AG04450 (cell line): Measurements from ENCODE around the gene FRMD4B. TPM values are rescaled to one million over a fixed set of nuclear protein-coding genes. Genes with fewer than 3 reads are reported as not detected.

Experiments
- CTCF ChIA-PET: fragments of 300-600, 350-600 bp; formaldehyde crosslinking; extraction: SDS; loops from one replicate; lab custom pipeline; 2022; ENCODE audit warnings: antibody characterized with exemption, inconsistent platforms; lab: Charles Lee
- POLR2A ChIA-PET: fragments of 350-600 bp; formaldehyde crosslinking; extraction: SDS; loops from one replicate; lab custom pipeline; 2021; ENCODE audit warnings: antibody characterized with exemption, inconsistent platforms; lab: Yijun Ruan, JAX
- DNase-seq: peaks from one replicate; pipeline ENCODE4 v3.0.0-alpha.2; 2011; ENCODE audit warnings: low read depth, low spot score
- H3K27ac ChIP-seq: one replicate; pipeline ENCODE4 v1.5.1; 2012; ENCODE audit warnings: low read depth, low read length, control low read depth
- H3K27me3 ChIP-seq: one replicate; pipeline ENCODE4 v1.6.0; 2012; ENCODE audit warnings: low read length; ENCODE audit not compliant: control insufficient read depth, insufficient read depth
- H3K4me3 ChIP-seq: 2 replicates; pipeline ENCODE4 v1.5.1; 2011; ENCODE audit warnings: mild to moderate bottlenecking, low read depth, low read length, control low read depth
- H3K9me3 ChIP-seq: 2 replicates; pipeline ENCODE4 v1.5.1; 2012; ENCODE audit warnings: low read length; ENCODE audit not compliant: control insufficient read depth, insufficient read depth
- polyA plus RNA-seq: library from polyadenylated mRNA; depleted of rRNA; stranded (reverse); fragments of >200 nt; gene quantifications from 2 replicates; pipeline ENCODE4 v1.2.3, GENCODE V29; 2011
- TF ChIP-seq, protein P1 (sequence below): IDR thresholded peaks from 2 replicates; pipeline ENCODE4 v1.5.1; 2011; ENCODE audit warnings: low read depth, low read length, control low read depth, inconsistent platforms

The FRMD4B gene
- polyA plus RNA-seq, 1 experiment, result 0.09 TPM

DNA sequence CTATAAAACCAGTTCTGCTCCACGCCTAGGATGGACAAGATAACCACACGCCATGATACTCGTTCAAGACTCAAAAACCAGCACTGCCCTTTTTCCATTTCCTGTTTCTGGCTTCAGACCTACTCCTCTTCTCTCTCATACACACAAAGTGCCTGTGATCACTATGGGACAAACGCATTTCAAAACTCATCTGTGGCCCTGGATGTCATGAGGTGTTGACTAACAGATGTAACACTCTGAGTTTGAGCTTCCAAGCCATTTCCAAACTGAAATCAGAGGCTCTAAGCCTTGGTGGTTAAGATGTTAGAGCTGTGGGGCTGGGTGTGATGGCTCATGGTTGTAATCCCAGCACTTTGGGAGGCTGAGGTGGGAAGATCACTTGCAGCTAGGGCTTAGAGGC is 207.8 kb downstream of the FRMD4B start:
- Histone ChIP-seq H3K27me3 (no peaks in the 10 kb centered on the region), H3K4me3 (no peak overlapping the region), H3K27ac (no peak overlapping the region), H3K9me3 (peaks cover 5% of the 10 kb centered on the region; the same call in 1 of the 2 replicates)
- DNase-seq, result no peak
- CTCF ChIA-PET, result interaction anchor here (2.4 kb wide), 1 partner anchor 16 kb away, joined by 17 read pairs; no protein-coding TSS in a partner anchor
- TF ChIP-seq, protein P1, sequence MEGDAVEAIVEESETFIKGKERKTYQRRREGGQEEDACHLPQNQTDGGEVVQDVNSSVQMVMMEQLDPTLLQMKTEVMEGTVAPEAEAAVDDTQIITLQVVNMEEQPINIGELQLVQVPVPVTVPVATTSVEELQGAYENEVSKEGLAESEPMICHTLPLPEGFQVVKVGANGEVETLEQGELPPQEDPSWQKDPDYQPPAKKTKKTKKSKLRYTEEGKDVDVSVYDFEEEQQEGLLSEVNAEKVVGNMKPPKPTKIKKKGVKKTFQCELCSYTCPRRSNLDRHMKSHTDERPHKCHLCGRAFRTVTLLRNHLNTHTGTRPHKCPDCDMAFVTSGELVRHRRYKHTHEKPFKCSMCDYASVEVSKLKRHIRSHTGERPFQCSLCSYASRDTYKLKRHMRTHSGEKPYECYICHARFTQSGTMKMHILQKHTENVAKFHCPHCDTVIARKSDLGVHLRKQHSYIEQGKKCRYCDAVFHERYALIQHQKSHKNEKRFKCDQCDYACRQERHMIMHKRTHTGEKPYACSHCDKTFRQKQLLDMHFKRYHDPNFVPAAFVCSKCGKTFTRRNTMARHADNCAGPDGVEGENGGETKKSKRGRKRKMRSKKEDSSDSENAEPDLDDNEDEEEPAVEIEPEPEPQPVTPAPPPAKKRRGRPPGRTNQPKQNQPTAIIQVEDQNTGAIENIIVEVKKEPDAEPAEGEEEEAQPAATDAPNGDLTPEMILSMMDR, result no peak
- POLR2A ChIA-PET, result no interaction called here

DNA sequence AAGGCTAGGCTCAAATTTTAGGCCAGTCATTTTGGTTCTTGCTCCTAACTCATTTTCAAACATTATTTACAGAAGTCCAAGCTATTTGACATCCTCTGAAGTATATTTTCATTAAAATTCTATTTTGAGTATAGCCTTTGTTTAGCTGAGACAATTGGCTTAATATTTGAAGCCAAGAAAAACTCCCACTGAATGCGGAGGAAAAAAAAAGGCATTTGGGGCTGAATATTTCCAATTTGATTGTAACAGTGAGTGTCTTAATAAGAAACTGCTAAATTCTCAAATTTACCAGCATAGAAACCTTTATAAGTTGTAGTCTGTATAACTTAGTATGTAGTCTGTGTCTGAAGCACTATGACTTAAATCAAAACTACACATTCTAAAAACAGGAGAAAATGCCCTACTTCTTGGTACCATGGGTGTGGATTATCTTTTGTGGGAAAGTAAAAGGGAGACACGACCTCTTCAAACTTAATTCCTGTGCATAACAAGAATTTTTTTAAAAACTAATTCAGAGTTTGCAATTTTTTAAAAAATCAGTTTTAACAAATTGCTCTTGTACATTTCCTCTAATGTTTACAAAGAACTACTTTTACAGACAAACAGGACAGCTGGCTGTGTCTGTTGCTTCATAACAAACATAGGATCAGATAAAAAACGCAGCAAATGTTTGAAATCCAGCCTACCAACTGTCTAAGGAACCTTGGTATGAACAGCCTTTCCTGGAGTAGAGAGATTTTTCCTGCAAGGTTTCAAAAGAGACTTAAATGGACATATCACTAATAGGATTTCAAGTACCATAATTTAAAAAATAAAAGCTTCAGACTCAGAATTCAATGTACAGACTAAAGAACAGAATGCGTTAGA is 210.8 kb downstream of the FRMD4B start:
- POLR2A ChIA-PET, result no interaction called here
- TF ChIP-seq, protein P1, result no peak

DNA sequence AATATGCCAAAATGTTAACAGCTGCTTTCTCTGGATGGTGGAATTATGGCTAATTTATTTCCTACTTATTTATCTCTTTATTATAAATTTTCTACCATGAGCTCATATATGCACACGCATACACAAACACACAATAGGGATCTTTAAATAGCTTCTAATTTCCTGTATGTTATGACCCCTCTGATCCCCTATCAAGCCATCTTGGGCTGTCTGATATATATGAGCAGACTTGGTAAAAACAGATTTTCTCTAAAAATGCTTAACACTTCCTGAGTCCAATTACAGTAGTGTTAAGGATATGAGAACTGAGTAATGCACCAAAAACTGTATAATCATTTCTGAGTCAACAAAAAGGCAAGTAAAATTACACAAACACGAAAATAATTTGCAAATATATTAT is 211.4 kb downstream of the FRMD4B start:
- TF ChIP-seq, protein P1, result no peak
- H3K9me3 ChIP-seq, result no peaks in the 10 kb centered on the region
- no peak overlapping the region for H3K4me3 ChIP-seq
- no peak overlapping the region for H3K27ac ChIP-seq
- no peaks in the 10 kb centered on the region for H3K27me3 ChIP-seq
- ChIA-PET CTCF (interaction anchor here (0.9 to 7.0 kb wide), 4 partner anchors 8 to 132 kb away, joined by 3 to 65 read pairs (median 6); no protein-coding TSS in a partner anchor), POLR2A (no interaction called here)
- DNase-seq, result no peak

More for the DNA sequence above, 210.8 kb downstream of the FRMD4B start:
- DNase-seq, result no peak
- no peaks in the 10 kb centered on the region for H3K9me3 ChIP-seq
- H3K4me3 ChIP-seq, result no peak overlapping the region
- CTCF ChIA-PET, result interaction anchor here (1.4 to 7.0 kb wide), 3 partner anchors 8 to 131 kb away, joined by 3 to 65 read pairs (median 9); no protein-coding TSS in a partner anchor
- H3K27ac ChIP-seq, result no peak overlapping the region
- no peaks in the 10 kb centered on the region for H3K27me3 ChIP-seq

DNA sequence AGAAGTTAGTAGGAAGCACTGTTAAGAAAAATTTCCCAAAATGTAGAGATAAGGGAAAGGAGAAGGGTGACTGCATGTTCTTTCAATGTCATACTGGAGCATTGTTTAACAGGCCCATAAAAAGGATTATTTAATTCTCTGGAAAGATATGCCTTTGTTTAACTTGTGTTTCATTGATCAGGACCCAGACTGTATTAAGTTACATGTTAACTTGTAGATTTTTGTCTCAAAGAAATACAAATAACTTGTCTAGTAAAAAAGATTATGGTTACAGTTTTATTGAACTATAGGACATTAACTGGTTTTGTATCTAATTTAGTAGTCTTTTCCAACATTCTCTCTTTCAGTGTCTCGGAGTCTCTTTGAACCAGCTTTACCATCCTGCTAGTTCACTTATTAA is 213.8 kb downstream of the FRMD4B start:
- POLR2A ChIA-PET, result no interaction called here
- CTCF ChIA-PET, result interaction anchor here (0.6 to 7.0 kb wide), 3 partner anchors 11 to 134 kb away, joined by 5 to 65 read pairs (median 10); no protein-coding TSS in a partner anchor
- H3K9me3 ChIP-seq, result no peaks in the 10 kb centered on the region
- TF ChIP-seq, protein P1, result no peak
- H3K27ac ChIP-seq, result no peak overlapping the region
- H3K27me3 ChIP-seq, result no peaks in the 10 kb centered on the region
- H3K4me3 ChIP-seq, result no peak overlapping the region
- DNase-seq, result no peak

DNA sequence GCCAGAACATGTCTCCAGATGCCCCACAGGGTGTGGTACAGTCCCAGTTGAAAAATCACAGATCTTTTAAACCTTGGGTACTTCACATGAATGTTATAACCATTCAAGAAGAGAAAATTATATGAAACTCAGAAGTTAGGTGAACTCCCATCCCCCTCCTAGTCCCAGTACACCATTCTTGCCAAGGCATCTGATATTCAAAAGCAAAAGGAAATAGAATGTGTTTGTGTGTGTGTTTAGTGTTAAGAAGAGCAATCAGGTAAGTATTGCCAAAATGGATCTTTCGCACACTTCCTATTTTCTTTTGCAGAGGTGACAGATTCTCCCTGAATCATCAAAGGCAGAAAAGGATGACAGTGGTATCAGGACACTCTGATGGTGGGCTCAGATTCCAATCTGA is 219.4 kb downstream of the FRMD4B start:
- no peaks in the 10 kb centered on the region for H3K9me3 ChIP-seq
- ChIA-PET POLR2A (no interaction called here), CTCF (interaction anchor here (12.7 kb wide), 1 partner anchor 142 kb away, joined by 368 read pairs; no protein-coding TSS in a partner anchor)
- peaks cover 8% of the 10 kb centered on the region for H3K27me3 ChIP-seq
- H3K4me3 ChIP-seq, result no peak overlapping the region
- H3K27ac ChIP-seq, result no peak overlapping the region
- TF ChIP-seq, protein P1, result no peak
- no peak for DNase-seq
